HuH-7.5 (cell line): Measurements from ENCODE around the gene SIL1.
"Not testable (repeated sequence)": the region's sequence is repeated elsewhere in the genome, so short reads cannot be mapped to it uniquely, and the experiment has no call there.

Experiments used
- DNase-seq: peaks from one replicate; pipeline ENCODE4 v3.0.0; 2011; ENCODE audit warnings: low spot score

Gene SIL1

DNA sequence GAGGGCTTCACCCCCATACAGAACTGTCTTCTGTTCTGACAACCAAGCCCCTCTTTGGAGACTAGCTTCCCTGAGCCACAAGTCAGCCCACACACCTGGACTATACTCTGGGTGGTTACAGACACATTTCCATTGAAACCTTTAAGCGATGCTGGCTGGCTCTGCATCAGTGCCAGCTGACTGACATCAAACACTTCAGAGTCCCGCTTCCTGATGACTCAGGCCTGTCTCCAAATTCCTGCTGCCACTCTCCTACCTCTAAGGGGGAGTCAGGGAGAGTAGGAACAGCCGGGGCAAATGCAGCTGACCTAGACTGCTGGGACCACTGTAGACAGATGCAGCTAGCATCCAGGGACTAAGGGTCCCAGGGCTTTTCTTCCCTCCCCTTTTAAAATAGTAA lies 59.4 kb downstream of the SIL1 start:
- DNase-seq = no peak

DNA sequence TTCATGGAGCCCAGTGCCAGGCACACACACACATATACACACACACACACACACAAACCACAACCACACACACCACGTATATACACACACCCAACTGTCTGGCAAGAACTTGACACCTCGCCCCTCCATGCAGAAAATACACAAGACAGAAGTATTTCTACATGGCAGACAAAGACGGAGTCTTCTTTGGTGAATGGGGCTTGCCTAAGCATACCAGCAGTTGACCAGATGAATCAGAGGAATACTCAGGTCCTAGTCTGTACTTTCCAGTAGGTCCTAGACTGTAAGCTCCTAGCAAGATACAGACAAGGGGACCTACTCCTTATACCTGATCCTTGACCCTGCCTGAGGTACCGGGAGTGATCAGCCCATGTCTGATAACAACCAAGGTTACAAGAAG lies 60.1 kb downstream of the SIL1 start:
- DNase-seq = no peak

- peak; percentile 22 for DNase-seq
Measured at GRCh38 chr5:139137697-139138096, 60.5 kb downstream of the SIL1 start.

DNA sequence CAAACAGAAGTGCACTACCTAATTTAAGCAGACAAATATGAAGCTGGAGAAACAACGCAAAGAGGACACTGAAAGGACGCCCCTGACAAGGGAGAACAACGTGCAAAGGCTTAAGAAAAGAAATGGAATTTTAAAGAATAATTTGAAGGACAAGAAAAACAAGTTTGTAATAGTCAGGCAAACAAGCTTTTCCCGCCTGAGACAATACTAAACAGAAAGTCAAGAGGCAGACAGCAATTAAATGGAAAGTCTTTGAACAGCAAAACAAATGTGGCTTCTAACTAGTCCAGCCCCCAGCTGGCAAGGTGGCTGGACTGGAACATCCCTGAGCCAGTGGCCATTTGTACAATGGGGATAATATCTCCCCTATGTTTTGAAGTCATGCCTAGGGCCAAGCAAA lies 63.3 kb downstream of the SIL1 start:
- no peak for DNase-seq

DNA sequence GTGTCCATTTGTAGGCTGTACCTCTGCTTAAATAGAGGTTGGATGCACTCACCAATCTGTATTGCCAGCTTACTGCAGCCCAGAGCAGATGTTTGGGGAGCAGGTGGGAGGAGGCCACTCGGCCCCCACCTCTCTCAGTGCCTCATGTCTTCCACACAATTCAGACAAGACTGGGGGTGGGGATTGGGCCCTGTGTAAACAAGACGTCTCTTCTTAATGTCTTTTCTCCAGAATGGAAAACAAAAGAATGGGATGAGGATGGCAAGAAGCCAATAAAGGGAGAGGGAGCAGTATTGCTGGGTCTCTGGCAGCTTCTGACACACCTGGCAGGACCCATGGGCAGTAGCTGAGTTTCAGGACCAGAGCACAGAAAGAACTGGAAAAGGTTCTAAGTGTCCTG lies 64.9 kb downstream of the SIL1 start:
- DNase-seq = no peak

GRCh38 chr5:139132515-139132914 lies 65.7 kb downstream of the SIL1 start:
- DNase-seq = no peak

GRCh38 chr5:139131921-139132432 lies 66.2 kb downstream of the SIL1 start:
- no peak for DNase-seq

DNA sequence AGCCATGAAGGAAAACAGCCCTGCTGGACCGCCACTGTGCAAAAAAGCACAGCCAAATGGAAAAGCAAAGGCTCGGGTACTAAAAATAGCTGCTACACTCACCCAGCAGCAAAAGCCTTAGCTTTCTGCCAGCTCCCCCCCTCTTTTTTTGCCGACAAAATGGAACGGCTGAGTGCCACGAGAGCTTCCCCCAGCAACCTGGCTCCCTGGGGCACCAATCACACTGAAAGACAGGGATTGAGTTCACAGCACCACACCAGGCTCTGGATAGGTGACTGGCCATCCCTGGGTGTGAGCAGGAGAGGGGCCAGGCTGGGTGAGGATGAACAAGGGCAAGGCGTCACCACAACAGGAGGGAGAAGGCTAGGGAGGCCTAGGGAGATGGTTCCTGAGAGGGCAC lies 66.7 kb downstream of the SIL1 start:
- DNase-seq = no peak

GRCh38 chr5:139131062-139131461 lies 67.1 kb downstream of the SIL1 start:
- no peak for DNase-seq

- no peak for DNase-seq
Measured at GRCh38 chr5:139130214-139130613, 68.0 kb downstream of the SIL1 start.

DNA sequence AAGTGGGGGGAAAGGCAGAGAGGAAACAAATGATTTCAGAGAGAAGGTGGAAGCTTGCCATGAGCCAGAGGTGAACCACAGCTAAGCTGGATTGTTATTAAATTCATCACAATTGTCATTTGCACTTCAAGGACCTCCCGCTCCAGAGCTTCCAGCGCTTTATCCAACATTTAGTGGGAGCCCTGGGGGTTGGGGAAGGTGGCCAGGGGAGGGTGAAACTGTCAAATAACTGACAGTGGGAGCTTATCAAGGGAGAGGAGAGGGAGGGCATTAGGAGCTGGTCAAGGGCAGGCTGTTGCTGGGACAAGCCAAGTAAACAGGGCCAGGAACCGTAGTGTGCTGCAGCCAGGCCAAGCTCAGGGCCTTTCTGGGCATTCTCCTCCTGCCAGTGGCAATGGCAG lies 71.5 kb downstream of the SIL1 start:
- DNase-seq = no peak

DNA sequence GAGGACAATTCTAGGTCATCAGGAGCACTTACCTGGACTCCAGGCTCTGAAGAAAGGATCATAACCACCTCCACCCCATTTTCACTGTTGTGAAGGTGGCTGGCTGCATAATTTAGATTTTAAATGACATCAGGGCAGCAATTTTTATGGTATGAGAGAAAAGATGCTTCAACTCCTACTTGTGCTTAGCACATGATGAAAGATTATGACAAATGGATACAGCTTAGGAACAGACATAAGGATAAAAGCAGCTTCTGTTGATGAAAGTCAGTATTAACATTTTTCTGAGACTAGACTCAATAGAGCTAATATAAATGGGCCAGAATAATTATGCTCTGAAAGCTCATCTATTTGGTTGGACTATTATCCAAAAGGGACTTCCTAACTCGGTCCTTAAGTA lies 72.2 kb downstream of the SIL1 start:
- no peak for DNase-seq

- no peak for DNase-seq
Measured at GRCh38 chr5:139124774-139125520, 73.2 kb downstream of the SIL1 start.

DNA sequence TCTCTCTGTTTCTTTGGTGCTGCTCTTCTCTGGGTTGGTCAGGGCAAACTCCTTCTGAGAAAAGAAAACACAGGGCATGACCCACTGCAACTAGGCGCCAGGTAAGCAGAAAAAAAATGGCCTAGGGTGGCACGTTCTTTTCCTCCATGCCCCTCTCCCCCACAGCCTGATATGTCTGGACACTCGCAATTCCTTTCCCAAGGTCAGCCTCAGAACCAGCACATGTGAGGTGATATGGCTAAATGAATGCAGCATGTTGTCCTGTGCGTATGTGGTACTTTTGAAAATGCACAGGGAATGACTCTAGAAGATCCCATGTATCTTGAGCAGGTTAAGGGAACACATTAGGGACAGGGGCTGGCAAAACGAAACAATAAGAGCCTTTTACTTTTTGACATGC lies 77.0 kb downstream of the SIL1 start:
- no peak for DNase-seq

- DNase-seq = no peak
Measured at GRCh38 chr5:139120521-139120920, 77.6 kb downstream of the SIL1 start.

GRCh38 chr5:139118804-139119203 lies 79.4 kb downstream of the SIL1 start:
- no peak for DNase-seq

GRCh38 chr5:139117342-139117884 lies 80.8 kb downstream of the SIL1 start:
- DNase-seq = peak; percentile 37

DNA sequence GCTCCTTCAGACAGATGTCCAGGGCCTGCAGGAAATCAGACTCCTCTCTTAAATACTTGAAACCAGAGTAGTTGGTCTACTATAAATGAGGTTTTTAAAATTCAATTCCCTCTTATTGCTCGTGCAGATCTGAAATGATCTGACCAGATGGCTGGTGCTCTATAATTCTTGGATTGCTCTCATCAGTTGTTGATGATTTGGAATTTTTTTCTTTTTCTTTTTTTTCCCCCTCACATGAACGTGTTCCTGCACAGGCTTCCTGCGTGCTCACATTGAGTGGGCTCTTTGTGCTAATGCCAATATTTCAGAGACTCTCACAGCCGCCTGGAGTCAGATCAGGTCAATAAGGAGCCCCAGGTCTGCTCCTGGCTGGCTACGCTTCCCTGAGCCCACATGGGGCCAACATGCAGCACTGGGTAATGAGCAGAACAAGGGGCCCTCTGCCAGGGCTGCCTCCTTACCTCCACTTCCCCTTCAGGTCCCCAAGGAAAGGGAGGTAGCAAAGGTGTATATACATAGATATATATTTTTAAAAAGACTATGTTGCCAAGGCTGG lies 82.0 kb downstream of the SIL1 start:
- DNase-seq = no peak

DNA sequence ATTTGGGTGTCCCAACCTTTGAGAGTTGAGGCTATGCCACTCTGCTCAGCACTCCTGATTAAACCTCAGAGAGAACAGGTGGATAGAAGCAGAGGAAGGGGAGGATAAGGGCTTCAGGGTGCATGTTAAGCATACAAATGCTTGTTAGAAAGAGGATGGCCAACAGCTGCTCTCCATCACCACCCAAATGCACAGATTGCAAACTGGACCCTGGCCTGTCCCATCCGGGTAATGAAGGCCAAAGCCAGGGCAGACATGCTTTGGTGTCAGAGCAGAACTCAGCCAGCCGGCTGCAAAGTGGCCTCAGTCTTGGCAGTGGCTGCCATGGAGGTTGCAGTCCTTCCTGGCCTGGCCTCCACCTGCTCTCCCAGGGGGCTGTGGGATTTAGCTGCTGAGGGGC lies 84.3 kb downstream of the SIL1 start:
- no peak for DNase-seq

GRCh38 chr5:139112362-139112761 lies 85.8 kb downstream of the SIL1 start:
- not testable (repeated sequence) for DNase-seq

DNA sequence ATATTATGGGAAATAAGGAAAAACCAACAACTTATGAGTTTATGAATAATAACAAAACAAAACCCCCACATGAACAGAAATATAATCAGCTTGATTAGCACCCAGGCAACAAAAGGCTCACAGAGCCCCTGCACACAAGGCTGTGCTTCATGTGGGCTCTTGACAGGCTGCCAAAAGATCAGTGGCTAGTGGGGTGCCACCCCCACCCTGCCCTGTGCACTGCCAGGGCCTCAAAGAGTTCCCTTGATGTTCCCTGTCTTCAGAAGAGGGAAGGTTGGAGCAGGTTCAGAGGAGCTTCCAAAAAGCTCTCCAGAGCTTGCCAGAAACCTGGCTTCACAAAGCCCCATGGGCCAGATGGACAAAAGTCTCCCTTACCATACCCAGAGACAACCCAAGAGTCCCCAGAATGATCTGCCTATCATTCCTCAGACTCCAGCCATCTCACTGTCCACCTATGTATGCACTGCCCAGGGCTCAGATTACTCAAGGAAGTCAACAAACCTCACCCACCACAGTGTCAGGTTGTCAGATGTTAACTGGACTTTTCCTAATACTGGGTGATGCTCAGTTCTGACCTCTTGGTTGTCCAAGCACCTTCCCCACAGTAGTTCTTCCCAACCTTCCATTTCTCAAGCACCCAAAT lies 87.5 kb downstream of the SIL1 start:
- no peak for DNase-seq

DNA sequence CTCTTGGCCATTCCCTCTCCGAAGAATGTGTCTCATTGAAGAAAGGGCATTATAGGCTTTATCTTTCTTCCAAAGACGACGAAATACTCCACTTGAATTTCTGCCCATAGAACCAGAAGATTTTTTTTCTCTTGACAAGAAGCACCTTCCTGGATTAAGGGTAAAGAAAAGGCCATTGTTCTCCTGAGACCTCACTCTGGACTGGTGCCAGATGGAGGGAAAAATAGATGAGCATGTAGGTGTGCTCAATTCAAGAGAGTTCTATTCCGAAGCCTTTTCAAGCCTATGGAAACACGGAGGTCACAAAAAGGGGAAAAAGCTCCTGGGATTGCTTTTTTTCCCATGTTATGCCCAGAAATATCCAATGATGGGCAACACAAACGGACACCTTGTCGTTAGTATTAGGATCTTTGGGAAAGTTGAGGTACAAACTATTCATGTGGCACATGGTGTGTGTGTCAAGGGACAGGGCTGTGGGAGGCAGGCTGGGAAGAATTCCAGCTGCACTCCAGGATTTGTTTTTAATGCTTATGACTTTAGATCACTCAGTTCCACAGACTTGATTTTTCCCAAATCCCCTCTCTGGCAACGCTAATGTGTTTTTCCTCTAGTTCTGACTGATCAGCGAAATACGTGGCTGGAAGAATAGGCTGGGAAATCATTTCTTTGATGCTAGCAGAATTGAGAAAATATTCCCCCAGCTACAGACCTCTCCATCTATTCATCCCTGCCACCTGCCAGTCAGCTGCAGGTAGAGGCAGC lies 89.9 kb downstream of the SIL1 start:
- DNase-seq = no peak
